ENCODE results near the gene TSPAN18.

The TSPAN18 gene

DNA sequence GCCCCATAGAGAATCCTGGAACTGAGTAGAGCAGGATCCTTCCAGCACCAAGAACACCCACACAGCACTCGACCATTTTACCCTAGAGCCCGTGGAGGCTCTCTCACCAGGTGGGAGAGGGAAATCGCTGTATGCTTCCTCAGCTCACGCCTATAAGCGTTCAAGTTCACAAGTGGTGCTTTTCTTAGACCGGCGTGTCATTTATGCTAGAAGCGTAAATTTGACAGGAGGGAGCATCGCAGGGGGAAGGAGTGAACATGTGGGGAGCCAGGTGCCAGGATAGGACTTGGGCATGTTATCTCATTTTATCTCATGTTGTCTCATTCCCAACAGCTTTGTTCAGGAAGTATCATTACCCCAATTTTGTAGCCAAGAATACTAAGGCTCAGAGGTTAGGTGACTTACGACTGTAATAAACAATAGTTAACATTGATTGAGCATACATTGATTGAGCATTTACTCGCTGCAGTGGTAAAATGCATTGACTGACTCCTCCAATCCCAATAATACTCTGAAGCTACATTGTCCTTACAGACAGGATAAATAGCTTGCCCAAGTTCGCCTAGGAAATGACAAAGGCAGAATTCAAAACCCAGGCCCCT lies 243.0 kb downstream of the TSPAN18 start:
- no peaks in the 10 kb centered on the region for H3K9me3 ChIP-seq (ENCODE audit: control insufficient read depth, insufficient read depth, low read depth, low read length)
- H3K27ac ChIP-seq (ENCODE audit: extremely low read depth, low read depth, low read length): no peak overlapping the region
- ChIA-PET POLR2A (no interaction called here), CTCF (interaction anchor here (1.3 kb wide), 1 partner anchor 33 kb away, joined by 5 read pairs; no protein-coding TSS in a partner anchor)
- no peak overlapping the region for H3K4me3 ChIP-seq (ENCODE audit: low read depth, low read length)
- no peaks in the 10 kb centered on the region for H3K4me1 ChIP-seq (ENCODE audit: control insufficient read depth, insufficient read depth, low read length)
- TF ChIP-seq GLIS2 (tag by site-specific recombination; IDR thresholded peaks at IDR 0.05) (no peak), ZBTB1 (tag by site-specific recombination; IDR thresholded peaks at IDR 0.05) (no peak)
- H3K36me3 ChIP-seq (ENCODE audit: control insufficient read depth in 2 of 2, insufficient read depth in 1 of 2, low read length in 2 of 2): no peaks in the 10 kb centered on the region

DNA sequence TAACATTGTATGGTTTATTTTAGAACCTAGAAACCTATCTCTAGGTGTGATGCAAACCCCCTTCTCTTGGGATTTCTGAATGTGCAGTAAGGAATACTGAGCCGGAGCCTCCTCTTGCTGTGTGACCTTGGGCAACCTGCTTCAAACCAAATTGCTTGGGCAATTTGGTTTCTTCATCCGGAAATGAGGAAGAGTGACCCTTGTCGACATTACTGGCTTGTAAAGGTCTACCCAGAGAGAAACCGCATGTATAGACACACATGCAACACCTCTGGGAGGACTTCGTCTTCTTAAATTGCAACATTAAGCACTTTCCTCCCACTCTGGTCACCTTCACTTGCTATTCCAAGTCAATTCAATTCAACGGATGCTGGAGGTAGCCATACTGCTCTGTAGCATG lies 243.5 kb downstream of the TSPAN18 start:
- Histone ChIP-seq H3K27ac (ENCODE audit: extremely low read depth, low read depth, low read length) (no peak overlapping the region), H3K36me3 (ENCODE audit: control insufficient read depth in 2 of 2, insufficient read depth in 1 of 2, low read length in 2 of 2) (no peaks in the 10 kb centered on the region), H3K4me3 (ENCODE audit: low read depth, low read length) (no peak overlapping the region), H3K9me3 (ENCODE audit: control insufficient read depth, insufficient read depth, low read depth, low read length) (no peaks in the 10 kb centered on the region), H3K4me1 (ENCODE audit: control insufficient read depth, insufficient read depth, low read length) (no peaks in the 10 kb centered on the region)
- CTCF ChIA-PET: interaction anchor here (1.3 kb wide), 1 partner anchor 33 kb away, joined by 5 read pairs; no protein-coding TSS in a partner anchor
- no peak for TF ChIP-seq ZNF830 (tag by site-specific recombination; IDR thresholded peaks at IDR 0.05; ENCODE audit: low read depth)
- TF ChIP-seq HOXA7 (CRISPR knock-in tag; IDR thresholded peaks at IDR 0.05; ENCODE audit: borderline replicate concordance): no peak
- TF ChIP-seq, protein P1, sequence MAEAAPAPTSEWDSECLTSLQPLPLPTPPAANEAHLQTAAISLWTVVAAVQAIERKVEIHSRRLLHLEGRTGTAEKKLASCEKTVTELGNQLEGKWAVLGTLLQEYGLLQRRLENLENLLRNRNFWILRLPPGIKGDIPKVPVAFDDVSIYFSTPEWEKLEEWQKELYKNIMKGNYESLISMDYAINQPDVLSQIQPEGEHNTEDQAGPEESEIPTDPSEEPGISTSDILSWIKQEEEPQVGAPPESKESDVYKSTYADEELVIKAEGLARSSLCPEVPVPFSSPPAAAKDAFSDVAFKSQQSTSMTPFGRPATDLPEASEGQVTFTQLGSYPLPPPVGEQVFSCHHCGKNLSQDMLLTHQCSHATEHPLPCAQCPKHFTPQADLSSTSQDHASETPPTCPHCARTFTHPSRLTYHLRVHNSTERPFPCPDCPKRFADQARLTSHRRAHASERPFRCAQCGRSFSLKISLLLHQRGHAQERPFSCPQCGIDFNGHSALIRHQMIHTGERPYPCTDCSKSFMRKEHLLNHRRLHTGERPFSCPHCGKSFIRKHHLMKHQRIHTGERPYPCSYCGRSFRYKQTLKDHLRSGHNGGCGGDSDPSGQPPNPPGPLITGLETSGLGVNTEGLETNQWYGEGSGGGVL (tag by site-specific recombination; IDR thresholded peaks at IDR 0.05): no peak
- no peak for TF ChIP-seq ZNF596 (tag by site-specific recombination; IDR thresholded peaks at IDR 0.05)
- TF ChIP-seq YY2 (tag by site-specific recombination; IDR thresholded peaks at IDR 0.05): no peak
- TF ChIP-seq ZNF707 (tag by site-specific recombination; IDR thresholded peaks at IDR 0.05): no peak
- no peak for TF ChIP-seq MYNN (tag by site-specific recombination; IDR thresholded peaks at IDR 0.05; ENCODE audit: borderline replicate concordance)
- TF ChIP-seq ZXDB (tag by site-specific recombination; IDR thresholded peaks at IDR 0.05): no peak
- TF ChIP-seq IKZF3 (tag by site-specific recombination; IDR thresholded peaks at IDR 0.05): no peak
- POLR2A ChIA-PET: no interaction called here

DNA sequence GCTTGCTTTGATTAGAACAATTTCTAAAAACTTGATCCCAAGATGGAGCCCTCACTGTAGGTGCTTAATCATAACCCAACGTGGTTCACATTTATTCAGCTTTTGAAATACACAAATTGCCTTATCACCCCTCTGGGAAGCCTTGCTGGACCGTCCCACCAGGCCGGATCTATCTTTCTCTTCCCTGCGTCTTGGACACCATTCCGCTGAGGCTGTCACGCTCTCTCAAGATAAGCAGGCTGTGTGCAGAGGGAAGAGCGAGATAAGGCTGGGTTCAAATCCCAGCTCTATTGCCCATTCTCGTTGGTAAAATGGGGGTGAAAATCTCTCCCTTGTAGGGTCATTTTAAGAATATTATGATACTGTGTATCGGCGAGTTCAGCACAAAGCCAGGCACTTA lies 244.4 kb downstream of the TSPAN18 start:
- Histone ChIP-seq H3K36me3 (ENCODE audit: control insufficient read depth in 2 of 2, insufficient read depth in 1 of 2, low read length in 2 of 2) (no peaks in the 10 kb centered on the region), H3K4me1 (ENCODE audit: control insufficient read depth, insufficient read depth, low read length) (no peaks in the 10 kb centered on the region), H3K9me3 (ENCODE audit: control insufficient read depth, insufficient read depth, low read depth, low read length) (no peaks in the 10 kb centered on the region), H3K4me3 (ENCODE audit: low read depth, low read length) (no peak overlapping the region), H3K27ac (ENCODE audit: extremely low read depth, low read depth, low read length) (no peak overlapping the region)
- CTCF ChIA-PET: interaction anchor here (0.9 kb wide), 1 partner anchor 23 kb away, joined by 3 read pairs; no protein-coding TSS in a partner anchor
- POLR2A ChIA-PET: no interaction called here
- no peak for TF ChIP-seq ZNF548 (tag by site-specific recombination; IDR thresholded peaks at IDR 0.05)
- TF ChIP-seq ZNF292 (tag by site-specific recombination; IDR thresholded peaks at IDR 0.05; ENCODE audit: borderline replicate concordance, low read depth): no peak
- TF ChIP-seq ZNF555 (tag by site-specific recombination; conservative IDR thresholded peaks at IDR 0.05): no peak
- no peak for TF ChIP-seq ZNF701 (tag by site-specific recombination; IDR thresholded peaks at IDR 0.05)
- TF ChIP-seq ZNF660 (tag by site-specific recombination; IDR thresholded peaks at IDR 0.05): no peak
- TF ChIP-seq ZNF426 (tag by site-specific recombination; IDR thresholded peaks at IDR 0.05): no peak
- TF ChIP-seq, protein P2, sequence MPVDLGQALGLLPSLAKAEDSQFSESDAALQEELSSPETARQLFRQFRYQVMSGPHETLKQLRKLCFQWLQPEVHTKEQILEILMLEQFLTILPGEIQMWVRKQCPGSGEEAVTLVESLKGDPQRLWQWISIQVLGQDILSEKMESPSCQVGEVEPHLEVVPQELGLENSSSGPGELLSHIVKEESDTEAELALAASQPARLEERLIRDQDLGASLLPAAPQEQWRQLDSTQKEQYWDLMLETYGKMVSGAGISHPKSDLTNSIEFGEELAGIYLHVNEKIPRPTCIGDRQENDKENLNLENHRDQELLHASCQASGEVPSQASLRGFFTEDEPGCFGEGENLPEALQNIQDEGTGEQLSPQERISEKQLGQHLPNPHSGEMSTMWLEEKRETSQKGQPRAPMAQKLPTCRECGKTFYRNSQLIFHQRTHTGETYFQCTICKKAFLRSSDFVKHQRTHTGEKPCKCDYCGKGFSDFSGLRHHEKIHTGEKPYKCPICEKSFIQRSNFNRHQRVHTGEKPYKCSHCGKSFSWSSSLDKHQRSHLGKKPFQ (tag by site-specific recombination; IDR thresholded peaks at IDR 0.05): no peak
